DMS114 treated with DMSO at 0.1 percent for 48 hours (cell line): Measurements from ENCODE around the gene SLC6A18.

ENCODE experiments used
- DNase-seq: peaks from one replicate; lab custom pipeline; 2025; ENCODE audit not compliant: unreplicated experiment; lab: John Stamatoyannopoulos, UW

Gene SLC6A18

GRCh38 chr5:1230551-1230950, 5.4 kb downstream of the SLC6A18 start:
- no peak for DNase-seq

DNA sequence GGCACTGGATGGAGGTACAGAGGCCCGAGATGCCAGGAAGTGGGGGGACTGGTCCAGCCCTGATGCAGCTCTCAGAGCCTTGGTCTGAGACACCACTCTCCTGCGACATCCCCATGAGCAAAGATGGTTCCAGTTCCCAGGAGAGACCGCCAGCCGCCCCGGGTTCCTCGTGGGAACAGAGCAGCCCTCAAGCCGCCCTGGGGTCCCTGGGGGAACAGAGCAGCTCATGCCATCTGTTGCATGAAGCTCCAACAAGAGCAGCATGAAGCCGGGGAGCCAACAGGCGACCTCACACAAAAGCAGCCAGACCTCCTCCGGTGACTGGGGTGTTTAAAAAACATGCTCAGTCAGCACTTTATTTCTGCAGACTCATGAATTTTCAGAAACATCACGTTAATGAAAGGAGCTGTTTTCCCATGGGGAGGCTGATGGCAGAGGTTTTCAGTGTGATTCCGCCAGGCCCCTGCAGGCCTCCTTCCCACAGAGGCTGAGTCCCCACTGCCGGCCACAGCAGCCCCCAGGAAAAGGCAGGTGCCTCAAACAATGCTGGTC, 6.2 kb downstream of the SLC6A18 start:
- no peak for DNase-seq

DNA sequence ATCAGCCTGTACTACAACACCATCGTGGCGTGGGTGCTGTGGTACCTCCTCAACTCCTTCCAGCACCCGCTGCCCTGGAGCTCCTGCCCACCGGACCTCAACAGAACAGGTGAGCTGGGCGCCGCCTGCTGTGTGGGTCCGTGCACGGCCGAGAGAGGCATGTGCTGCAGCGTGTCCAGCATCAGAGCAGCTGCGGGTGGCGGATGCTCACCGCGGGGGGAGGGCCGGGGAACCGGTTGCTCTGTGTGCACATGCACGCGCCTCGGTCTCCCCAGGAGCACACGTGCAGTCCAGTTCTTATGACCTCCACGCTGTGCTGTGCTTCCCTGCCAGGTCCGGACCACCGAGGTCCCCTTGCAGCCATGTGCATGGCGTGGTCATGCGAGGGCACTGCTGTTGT, 7.6 kb downstream of the SLC6A18 start:
- DNase-seq = no peak

DNA sequence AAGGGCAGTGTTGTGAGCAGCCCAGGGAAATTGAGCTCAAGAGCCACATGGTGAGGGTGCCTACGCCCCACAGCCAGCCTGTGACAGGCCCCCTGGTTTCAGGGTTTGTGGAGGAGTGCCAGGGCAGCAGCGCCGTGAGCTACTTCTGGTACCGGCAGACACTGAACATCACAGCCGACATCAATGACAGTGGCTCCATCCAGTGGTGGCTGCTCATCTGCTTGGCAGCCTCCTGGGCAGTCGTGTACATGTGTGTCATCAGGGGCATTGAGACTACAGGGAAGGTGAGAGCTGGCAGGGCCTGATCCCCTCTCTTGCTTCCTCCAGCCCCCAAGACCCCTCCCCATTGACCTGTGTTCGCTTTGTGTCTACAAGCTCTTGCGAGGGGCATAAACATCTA, 10.2 kb downstream of the SLC6A18 start:
- no peak for DNase-seq

- no peak for DNase-seq
Observed at GRCh38 chr5:1235838-1236237, 10.7 kb downstream of the SLC6A18 start.

GRCh38 chr5:1239505-1240251, 14.5 kb downstream of the SLC6A18 start:
- no peak for DNase-seq

DNA sequence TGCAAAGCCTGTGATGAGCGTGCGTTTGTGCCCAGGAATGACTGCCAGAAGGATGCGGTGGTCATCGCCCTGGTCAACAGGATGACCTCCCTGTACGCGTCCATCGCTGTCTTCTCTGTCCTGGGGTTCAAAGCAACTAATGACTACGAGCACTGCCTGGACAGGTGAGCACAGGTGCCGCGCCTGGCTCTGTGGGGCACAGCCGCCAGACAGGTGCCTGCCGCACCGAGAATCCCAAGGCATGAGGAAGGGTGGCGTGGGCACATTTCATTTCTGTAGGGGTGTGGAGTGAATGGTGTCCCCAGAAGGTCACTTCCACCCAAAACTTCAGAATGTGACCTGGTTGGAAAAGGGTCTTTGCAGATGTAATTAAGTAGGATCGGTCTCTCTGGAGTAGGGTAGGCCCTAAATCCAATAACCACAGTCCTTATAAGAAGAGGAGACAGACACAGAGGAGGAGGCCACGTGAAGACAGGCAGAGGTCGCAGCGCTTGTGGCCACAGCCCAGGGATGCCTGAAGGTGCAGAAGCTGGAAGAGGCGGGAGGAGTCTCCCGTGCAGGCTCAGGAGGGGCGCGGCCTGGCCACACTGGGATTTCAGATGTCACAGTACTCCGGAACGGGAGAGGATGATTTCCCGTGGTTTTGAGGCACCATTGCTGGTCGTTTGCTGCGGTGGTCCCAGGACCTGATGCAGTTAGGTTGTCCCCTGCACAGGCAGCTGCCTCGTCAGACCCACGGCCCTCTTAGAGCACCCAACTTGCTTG, 15.5 kb downstream of the SLC6A18 start:
- no peak for DNase-seq

DNA sequence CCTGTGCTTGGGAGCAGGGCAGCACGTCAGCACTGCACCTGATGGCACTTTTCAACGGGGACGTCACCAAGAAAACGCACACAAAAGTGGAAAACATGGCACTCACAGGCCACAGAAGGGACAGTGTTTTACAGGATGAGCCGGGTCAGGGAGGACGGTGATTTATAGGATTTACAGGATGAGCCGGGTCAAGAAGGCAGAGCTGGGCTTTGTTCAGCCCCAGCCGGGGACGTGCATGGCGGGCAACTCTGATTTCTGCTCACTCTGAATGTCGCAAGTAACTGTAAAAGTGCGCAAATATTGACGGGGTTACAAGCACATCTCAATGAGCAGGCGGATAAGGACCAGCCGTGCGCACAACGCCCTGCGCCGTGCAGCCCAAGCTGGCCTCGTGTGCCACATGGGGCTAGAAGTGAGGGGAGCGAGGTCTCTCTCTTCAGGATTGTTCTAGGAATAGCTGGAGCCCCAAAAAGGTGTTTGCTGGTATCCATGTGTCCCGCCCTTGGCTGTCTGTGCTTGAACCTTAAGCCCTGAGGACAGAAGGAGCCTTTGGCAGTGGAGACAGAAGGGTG, 16.4 kb downstream of the SLC6A18 start:
- DNase-seq = no peak

DNA sequence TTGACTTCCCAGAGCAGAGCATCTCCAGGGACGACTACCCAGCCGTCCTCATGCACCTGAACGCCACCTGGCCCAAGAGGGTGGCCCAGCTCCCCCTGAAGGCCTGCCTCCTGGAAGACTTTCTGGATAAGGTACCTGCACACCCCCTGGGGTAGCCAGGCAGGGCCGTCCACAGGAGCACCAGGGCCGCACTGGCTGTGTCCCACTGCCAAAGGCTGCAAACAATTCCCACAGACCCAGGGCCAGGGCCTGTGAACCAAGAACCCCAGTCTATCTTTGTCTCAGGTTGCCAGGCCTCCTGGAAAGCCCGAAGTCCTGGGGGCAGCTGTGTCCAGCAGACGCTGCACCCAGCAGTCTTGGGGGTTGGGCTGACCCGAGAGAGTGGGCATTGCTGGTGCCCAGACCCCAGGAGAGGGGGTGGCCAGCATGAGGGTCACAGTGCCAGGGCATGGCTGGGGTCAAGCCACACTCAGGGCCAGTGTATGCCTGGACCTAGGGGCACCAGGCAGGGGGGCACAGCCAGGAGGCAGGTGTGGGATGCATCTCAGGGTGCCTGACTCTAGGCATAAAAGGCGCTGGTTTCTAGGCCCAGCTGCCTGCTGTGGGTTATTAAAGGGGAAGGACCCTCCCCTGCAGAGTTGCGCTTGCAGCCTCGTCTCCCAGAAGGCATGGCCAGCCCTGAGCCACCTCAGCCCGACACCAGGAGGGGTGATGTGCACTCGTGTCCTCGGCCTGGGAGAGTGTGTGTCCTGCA, 17.7 kb downstream of the SLC6A18 start:
- DNase-seq = no peak

DNA sequence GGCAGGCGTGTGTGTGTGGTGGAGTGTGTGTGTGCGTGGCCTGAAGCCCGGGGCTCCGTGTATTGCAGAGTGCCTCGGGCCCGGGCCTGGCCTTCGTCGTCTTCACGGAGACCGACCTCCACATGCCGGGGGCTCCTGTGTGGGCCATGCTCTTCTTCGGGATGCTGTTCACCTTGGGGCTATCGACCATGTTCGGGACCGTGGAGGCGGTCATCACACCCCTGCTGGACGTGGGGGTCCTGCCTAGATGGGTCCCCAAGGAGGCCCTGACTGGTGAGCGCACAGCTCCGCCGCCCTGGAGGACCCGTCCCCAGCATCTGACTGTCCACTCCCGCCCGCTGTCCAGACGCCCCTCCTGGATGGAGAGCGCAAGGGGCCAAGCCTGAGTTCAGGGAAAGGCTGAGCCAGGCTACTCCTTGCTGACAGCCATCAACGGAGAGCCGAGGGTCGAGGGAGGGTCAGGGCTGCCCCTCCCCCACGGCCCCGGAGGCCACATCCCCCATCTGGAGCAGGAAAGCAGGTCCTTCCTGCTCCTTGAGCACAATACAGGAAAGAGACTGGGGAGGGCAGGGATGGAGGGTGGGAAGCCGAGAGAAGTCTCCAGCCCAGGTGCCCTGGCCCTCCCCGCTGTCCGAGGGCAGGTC, 18.4 kb downstream of the SLC6A18 start:
- no peak for DNase-seq

DNA sequence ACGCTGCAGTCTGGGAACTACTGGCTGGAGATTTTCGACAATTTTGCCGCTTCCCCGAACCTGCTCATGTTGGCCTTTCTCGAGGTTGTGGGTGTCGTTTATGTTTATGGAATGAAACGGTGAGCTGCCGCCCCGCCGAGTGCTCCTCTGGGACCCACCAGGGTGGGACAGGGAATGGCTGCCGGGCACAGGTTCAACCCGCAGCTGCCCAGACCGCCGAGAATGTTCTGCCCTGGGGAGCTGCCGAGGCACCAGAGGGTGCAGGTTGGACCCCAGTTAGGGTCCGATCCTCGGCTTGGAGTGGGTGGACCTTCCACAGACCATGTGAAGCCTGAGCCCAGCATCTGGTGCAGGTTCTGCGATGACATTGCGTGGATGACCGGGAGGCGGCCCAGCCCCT, 19.1 kb downstream of the SLC6A18 start:
- DNase-seq = no peak

- DNase-seq = peak; percentile 6
Observed at GRCh38 chr5:1244976-1245375, 19.8 kb downstream of the SLC6A18 start.

DNA sequence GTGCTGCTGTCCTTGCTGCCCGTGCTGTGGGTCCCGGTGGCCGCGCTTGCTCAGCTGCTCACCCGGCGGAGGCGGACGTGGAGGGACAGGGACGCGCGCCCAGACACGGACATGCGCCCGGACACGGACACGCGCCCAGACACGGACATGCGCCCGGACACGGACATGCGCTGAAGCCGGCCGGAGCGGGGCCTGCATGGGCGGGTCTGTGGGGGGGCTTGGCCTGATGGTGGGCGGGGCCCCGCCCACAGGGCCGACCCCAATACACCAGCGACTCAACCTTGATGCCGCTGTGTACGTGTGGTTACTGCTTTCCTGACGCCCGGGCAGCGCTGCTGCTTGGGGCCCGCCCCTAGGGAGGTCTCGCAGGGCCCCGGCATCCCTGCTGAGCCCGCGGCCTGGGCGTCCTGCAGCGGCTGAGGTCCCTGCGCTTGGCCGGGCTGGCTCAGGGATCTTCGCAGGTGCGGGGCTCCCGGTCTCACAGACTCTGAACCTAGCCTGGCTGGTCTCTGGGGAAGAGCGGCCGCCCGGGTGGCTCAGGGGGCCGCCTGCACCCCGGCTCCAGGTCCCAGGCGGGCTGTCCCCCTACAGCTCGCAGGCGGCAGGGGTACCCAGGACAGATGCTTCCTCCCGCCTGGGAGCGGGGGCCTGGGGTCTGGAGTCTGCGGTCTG, 20.9 kb downstream of the SLC6A18 start:
- peak; percentile 7 for DNase-seq

GRCh38 chr5:1246711-1247431, 21.7 kb downstream of the SLC6A18 start:
- DNase-seq = no peak

DNA sequence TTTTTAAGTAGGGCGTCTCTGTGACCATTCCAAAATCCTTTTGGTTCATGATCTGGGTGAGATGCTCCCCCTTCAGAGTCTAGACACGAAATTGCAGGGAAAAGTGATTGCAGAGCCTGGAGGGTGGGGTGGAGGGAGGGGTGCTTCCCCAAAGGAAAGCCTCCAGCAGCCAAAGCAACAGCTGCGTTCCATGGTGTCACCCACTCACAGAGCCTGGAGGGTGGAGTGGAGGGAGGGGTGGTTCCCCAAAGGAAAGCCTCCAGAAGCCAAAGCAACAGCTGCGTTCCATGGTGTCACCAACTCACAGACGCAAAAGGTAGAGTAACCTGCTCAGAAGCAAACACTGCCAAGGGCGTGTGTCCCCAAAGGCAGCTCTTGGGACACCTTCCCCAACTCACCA, 22.6 kb downstream of the SLC6A18 start:
- DNase-seq = no peak

GRCh38 chr5:1249366-1250280, 24.4 kb downstream of the SLC6A18 start:
- no peak for DNase-seq

GRCh38 chr5:1251678-1252580, 26.7 kb downstream of the SLC6A18 start:
- no peak for DNase-seq
